Medulla oblongata (tissue), 1 donor: ENCODE measurements around the gene MFSD6.
"Not testable (repeated sequence)": the region's sequence is repeated elsewhere in the genome, so short reads cannot be mapped to it uniquely, and the experiment has no call there.

Source experiments
- DNase-seq: peaks from one replicate; pipeline ENCODE4 v3.0.0-alpha.2; 2015; ENCODE audit errors: extremely low spot score

The MFSD6 gene

GRCh38 chr2:190462181-190462580 is 54.0 kb downstream of the MFSD6 start:
- no peak for DNase-seq

- no peak for DNase-seq
Measured at GRCh38 chr2:190462611-190463010, 54.5 kb downstream of the MFSD6 start.

DNA sequence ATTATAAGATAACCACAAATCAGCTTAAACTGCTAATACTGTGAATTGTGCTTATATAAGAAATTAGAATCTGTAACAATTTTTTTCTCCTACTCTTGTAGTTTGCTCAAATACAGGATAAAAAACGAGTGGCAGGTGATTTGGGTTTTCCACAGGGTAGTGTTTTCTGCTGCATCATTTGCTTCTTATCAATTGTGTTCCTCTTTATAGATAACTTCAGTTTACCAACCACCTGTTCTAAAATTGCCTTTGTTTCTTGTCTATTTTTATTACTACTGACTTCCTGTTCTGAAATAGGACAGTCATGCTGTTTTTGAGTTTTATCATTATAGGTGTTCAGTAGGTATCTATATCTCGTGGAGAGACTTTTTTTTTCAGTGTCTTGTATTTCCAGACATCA is 56.9 kb downstream of the MFSD6 start:
- no peak for DNase-seq

GRCh38 chr2:190466819-190467446 is 58.8 kb downstream of the MFSD6 start:
- DNase-seq, result no peak

DNA sequence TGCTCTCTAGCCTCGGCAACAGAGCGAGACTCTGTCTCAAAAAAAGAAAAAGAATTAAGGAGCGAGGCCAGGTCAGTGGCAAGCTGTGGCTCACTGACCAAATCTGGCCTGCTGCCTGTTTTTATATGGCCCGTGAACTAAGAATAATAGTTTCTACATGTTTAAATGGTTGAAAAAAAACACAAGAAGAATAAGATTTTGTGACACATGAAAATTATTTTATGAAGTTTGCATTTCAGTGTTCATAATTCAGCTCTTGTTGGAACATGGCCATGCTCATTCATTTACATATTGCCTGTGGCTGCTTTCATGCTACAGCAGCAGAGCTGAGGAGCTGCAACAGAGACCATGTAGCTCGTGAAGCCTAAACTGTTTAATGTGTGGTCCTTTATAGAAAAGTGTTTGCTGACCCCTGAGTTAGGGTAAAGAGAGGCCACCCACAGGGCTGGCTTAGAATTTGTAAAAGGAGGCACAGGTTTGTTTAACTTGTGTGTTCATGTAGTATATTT is 59.5 kb downstream of the MFSD6 start:
- DNase-seq, result peak; percentile 53

DNA sequence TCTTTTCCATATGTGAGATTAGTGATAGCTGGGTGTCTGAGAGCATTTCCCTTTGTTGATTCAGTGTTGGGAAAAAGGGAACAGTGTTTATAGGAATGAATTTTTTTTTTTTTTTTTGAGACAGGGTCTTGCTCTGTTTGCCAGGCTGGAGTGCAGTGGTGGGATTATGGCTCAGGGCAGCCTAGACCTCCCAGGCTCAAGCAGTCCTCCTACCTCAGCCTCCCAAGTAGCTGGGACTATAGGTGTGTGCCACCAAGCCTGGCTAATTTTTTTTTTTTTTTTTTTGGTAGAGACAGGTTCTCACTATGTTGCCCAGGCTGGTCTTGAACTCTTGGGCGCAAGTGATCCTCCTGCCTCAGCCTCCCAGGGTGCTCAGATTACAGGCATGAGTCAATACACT is 60.2 kb downstream of the MFSD6 start:
- not testable (repeated sequence) for DNase-seq

- DNase-seq, result peak; percentile 87
Measured at GRCh38 chr2:190468814-190469569, 60.8 kb downstream of the MFSD6 start.

DNA sequence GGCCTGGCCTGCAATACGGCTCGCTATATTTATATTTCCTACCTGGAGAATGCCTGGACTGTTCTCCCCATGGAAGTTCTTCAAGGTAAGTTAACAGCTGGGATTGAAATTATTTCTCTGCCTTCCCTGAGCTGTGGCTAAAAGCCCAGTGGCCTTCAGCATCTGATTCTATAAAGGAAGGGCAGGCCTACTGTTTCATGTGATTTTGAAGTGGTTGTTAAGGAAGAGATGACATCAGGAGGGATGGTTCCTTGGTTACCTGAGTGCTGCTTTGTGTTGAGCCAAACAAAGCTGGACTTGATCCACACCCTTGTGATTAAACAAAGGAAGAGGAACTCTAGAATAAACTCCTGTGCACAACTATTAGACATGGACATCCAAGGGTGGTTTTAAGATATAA is 61.6 kb downstream of the MFSD6 start:
- peak; percentile 68 for DNase-seq

DNA sequence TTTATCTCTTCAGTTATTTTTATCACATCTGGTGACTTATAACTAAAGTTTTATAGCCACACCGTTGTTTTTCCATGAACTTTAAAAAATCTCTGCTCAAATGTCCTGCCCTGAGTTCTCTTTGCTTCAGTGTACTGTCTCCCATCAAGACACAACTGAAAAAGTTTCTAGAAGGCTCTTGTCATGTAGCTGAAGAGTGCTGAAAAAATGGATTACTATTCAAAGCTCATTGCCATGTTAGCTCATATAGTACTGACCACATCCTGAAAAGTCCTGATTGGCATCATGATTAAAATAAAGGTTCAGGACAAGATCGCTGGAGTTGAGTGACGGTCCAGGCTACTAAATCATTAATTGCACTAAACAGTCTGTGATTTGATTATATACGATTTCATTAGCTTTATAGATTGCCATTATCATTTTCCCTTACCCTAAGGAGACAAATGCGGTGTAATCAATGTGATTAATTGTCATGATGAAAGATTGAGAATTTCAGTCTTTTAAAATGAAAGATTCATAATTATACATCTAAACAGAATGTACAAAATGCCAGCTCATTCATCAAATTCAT is 62.2 kb downstream of the MFSD6 start:
- no peak for DNase-seq

GRCh38 chr2:190477661-190478454 is 69.7 kb downstream of the MFSD6 start:
- peak; percentile 90 for DNase-seq

DNA sequence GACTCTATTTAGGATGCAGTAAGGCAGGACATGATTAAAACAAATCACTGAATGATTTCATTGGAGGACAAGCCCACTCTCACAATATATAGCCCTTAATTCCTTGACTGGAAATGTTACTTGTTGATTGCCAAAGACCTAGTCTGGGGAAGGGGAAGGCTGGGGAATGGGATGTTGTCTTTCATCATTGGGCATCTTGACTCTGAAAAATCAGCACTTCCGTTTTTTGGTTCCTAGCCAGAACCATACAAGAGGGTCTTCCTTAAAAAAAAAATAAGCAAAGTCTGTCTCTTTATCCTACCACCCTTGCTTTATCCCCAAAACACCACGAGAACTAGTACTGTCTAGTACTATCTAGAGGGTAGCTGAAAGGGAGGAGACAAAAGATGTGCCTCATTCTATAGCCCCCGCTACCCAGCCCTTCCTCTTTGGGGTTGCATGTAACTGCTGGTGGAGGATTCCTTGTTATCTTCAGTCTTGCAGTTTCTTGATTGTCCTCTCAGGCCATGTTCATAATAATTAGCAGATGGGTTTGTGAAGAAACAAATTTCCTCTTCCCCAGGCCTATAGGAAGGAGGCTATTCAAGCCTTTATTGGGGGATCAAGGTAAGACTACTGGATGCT is 70.5 kb downstream of the MFSD6 start:
- DNase-seq, result no peak

- DNase-seq, result peak; percentile 60
Measured at GRCh38 chr2:190481339-190481738, 73.2 kb downstream of the MFSD6 start.

GRCh38 chr2:190482451-190482850 is 74.3 kb downstream of the MFSD6 start:
- DNase-seq, result peak; percentile 55

DNA sequence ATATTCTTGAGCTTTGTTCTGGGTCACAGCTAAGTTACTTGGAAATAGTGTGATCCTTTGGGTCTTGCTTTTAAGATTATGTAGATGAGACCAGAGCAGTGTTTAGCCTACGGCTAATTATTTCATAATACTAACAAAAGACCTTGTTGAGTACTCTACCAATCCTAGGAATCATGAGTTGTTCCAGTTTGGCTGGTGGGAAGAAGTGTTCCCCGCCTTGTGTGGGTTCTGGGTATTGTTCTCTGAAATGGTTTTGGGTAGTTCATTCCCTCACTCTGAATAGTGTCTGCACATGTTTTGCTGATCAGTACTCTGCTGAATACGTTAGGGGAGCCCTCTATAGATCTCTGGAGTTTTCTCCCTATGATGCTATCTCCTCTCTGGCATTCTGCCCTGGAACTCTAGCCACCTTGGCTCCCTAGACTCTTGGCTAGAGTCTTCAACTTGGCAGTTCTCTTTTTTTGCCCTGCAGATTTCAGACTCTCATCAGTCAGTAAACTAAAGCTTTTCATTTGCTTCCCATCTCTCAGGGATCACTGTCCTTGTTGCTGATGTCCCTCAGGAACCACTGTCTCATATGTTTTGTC is 78.0 kb downstream of the MFSD6 start:
- peak; percentile 51 for DNase-seq

DNA sequence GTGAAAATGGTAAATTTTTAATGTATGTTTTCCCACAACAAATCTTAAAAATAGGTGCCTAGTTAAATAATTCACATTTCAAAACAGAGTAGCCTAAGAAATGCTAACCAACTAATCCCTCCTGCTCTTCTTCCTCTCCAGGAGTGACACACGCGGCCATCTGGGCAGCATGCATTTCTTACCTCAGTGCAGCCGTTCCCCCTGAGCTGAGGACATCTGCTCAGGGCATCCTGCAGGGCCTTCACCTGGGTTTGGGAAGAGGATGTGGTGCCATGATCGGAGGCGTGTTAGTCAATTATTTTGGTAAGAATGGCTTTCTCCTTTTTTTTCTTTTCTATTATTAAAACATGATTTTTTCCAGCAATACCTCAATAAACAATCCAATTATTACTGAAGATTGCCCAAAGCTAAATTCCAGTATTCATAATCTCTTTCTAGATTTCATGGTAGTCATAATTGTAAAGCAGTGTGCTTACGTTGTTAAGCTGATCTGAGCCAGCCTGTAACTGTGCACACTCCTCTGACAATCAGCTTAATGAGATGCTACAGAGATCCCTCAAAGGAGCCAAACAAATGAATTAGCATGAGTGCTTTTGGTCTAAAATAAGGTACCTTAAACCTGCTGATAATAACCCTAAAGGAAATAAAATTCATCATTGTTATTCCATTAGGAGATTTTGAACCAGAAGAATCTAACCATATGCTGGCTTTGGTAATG is 80.5 kb downstream of the MFSD6 start:
- DNase-seq, result peak; percentile 2

DNA sequence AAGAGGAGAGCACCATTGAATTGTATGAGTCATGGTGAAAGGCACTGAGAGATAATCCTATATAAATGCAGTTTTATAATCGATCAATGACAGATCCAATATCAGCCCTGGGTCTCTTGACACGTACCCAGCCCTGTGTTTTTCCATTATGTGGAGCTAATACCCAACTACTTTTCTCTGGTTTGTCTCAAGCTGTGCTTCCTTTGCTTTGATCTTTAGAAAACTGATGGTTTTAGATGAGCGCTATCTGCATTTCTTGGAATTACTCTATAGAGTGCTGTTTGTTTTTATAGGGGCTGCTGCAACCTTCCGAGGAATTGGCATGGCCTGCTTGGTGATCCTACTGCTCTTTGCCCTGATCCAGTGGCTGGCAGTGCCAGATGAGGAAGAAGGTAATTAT is 81.3 kb downstream of the MFSD6 start:
- DNase-seq, result no peak

- no peak for DNase-seq
Measured at GRCh38 chr2:190490502-190490901, 82.3 kb downstream of the MFSD6 start.

GRCh38 chr2:190493095-190493494 is 84.9 kb downstream of the MFSD6 start:
- no peak for DNase-seq

DNA sequence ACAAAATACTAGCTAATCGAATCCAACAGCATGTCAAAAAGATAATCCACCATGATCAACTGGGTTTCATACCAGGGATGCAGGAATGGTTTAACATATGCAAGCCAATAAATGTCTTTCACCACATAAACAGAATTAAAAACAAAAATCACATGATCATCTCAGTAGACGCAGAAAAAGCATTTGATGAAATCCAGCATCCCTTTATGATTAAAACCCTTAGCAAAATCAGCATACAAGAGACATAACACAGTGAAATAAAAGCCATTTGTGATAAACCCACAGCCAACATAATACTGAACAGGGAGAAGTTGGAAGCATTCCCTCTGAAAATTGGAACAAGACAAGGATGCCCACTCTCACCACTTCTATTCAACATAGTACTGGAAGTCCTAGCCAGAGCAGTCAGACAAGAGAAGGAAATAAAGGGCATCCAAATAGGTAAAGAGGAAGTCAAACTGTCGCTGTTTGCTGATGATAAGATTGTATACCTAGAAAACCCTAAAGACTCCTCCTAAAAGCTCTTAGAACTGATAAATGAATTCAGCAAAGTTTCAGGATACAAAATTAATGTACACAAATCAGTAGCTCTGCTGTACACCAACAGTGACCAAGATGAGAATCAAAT is 86.6 kb downstream of the MFSD6 start:
- DNase-seq, result not testable (repeated sequence)

DNA sequence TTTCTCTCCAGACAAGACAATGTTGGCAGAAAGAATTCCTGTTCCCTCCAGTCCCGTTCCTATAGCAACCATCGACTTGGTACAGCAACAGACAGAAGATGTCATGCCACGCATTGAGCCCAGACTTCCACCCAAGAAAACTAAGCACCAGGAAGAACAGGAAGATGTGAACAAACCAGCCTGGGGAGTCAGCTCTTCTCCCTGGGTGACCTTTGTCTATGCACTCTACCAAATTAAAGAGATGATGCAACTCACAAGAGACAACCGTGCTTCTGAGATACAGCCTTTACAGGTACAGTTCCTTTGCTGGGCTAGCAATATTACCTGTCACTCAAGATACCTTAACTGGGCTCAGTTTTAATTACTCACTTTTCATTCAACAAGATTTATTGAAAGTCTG is 89.3 kb downstream of the MFSD6 start:
- DNase-seq, result no peak
